ACC112 (cell line): Measurements from ENCODE around the gene PPP1R2B.
"Not testable (repeated sequence)": the region's sequence is repeated elsewhere in the genome, so short reads cannot be mapped to it uniquely, and the experiment has no call there.

Source experiments
- H2AFZ ChIP-seq: fragments of 200-600 bp; sonication (generic); one replicate; pipeline ENCODE4 v1.6.0; 2017; ENCODE audit warnings: antibody characterized with exemption, low read length; ENCODE audit not compliant: unreplicated experiment
- H3K27ac ChIP-seq: fragments of 200-600 bp; sonication (generic); 2 replicates; pipeline ENCODE4 v1.5.1; 2014; ENCODE audit warnings: low read depth, mild to moderate bottlenecking, antibody characterized with exemption, low read length, moderate library complexity
- H3K27me3 ChIP-seq: fragments of 200-600 bp; sonication (generic); 2 replicates; pipeline ENCODE4 v1.6.1; 2014; ENCODE audit warnings: mild to moderate bottlenecking, antibody characterized with exemption, low read length, moderate library complexity, mixed read lengths; ENCODE audit not compliant: insufficient read depth
- H3K36me3 ChIP-seq: fragments of 200-600 bp; sonication (generic); 2 replicates; pipeline ENCODE4 v1.6.1; 2016; ENCODE audit warnings: mild to moderate bottlenecking, antibody characterized with exemption, low read length, moderate library complexity, mixed read lengths; ENCODE audit not compliant: insufficient read depth
- H3K4me1 ChIP-seq: fragments of 200-600 bp; sonication (generic); one replicate; pipeline ENCODE4 v1.6.1; 2016; ENCODE audit warnings: low read length, mixed read lengths; ENCODE audit not compliant: insufficient read depth, unreplicated experiment, control insufficient read depth
- H3K4me3 ChIP-seq: fragments of 200-600 bp; sonication (generic); 2 replicates; pipeline ENCODE4 v1.5.1; 2014; ENCODE audit warnings: mild to moderate bottlenecking, low read depth, low read length
- H3K79me2 ChIP-seq: fragments of 200-600 bp; sonication (generic); one replicate; pipeline ENCODE4 v1.6.0; 2016; ENCODE audit warnings: low read length; ENCODE audit not compliant: control insufficient read depth, unreplicated experiment, insufficient read depth

Gene PPP1R2B

DNA sequence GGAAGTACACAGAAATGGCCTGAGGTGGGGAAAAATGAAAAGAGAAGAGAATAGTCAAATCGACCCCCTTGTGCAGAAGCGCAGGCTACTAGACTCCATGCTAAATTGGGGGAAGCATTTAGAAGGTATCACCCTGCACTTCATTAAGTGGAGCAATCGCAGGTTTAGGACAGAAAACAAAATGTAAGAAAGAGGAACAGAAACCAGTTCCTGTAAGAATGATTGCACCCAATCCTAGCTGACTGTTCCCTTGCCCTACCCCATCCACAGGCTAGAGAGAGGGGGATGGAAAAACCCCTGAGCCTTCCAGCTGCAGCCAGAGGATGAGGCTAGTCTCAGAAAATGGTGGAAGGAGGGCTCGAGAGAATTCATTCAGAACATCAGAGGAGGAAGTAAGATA is 23.9 kb upstream of the PPP1R2B start:
- Histone ChIP-seq H3K36me3 (no peaks in the 10 kb centered on the region), H3K27me3 (no peaks in the 10 kb centered on the region), H3K4me1 (no peaks in the 10 kb centered on the region), H3K79me2 (no peaks in the 10 kb centered on the region), H3K4me3 (no peak overlapping the region), H3K27ac (no peak overlapping the region), H2AFZ (no peak overlapping the region)

DNA sequence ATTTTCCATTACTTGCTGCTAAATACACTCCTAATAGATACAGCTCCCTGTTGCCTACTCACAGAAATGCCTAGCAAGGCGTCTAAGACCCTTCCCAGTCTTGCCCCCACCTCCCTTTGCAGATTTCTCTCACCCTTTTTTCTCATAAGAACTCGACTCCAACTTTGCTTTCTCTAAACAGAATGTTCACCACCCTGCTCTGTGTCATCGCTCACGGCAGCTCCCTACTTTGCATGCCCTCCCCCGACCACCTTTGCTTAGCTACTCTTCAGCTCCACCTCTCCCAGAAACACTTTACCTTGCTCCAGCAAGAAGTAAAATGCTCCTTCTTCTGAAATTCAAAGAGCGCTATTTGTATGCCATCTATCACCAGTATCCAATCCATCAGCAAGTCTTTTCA is 15.2 kb upstream of the PPP1R2B start:
- Histone ChIP-seq H2AFZ (no peak overlapping the region), H3K27ac (no peak overlapping the region), H3K36me3 (no peaks in the 10 kb centered on the region), H3K27me3 (no peaks in the 10 kb centered on the region), H3K4me1 (no peaks in the 10 kb centered on the region), H3K4me3 (no peak overlapping the region), H3K79me2 (no peaks in the 10 kb centered on the region)

DNA sequence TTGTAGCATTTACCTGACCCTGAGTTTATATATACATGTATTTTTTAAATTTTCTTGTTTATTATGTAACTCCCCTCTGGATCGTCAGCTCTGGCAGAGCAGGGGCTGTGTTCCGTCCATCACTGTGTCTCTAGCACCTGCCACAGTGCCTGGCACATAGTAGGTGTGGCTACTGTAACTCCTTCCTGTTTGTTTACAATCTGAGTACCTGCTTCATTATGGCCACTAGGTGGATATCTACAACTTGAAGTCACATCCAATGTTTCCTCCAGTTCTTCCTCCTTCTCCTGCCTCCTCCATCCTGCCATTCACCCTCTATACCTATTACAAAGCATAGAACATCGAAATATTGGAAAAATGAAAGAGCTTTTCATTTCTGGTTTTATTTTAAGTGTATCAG is 14.2 kb upstream of the PPP1R2B start:
- H3K4me3 ChIP-seq = no peak overlapping the region
- no peaks in the 10 kb centered on the region for H3K79me2 ChIP-seq
- H3K27ac ChIP-seq = no peak overlapping the region
- no peaks in the 10 kb centered on the region for H3K27me3 ChIP-seq
- no peaks in the 10 kb centered on the region for H3K4me1 ChIP-seq
- H2AFZ ChIP-seq = no peak overlapping the region
- no peaks in the 10 kb centered on the region for H3K36me3 ChIP-seq

DNA sequence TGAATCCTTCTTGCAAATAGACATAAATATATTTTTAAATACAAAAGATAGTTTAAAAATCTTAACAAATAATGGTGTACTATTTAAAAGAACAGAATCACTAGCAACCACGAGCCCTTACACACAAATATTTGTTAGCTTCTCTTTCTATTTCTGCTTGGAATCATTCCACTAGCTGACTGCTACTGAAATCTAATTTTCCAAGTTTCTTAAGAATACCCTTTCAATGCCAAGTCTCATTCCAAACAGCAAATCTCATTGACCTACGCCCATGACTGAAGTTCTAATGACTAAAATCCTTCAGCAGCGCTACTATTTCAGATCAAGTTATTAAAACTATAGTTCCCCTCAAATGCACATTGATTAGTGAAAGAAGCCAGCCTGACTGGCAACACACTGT is 13.2 kb upstream of the PPP1R2B start:
- no peak overlapping the region for H3K27ac ChIP-seq
- no peak overlapping the region for H2AFZ ChIP-seq
- H3K4me3 ChIP-seq = no peak overlapping the region

DNA sequence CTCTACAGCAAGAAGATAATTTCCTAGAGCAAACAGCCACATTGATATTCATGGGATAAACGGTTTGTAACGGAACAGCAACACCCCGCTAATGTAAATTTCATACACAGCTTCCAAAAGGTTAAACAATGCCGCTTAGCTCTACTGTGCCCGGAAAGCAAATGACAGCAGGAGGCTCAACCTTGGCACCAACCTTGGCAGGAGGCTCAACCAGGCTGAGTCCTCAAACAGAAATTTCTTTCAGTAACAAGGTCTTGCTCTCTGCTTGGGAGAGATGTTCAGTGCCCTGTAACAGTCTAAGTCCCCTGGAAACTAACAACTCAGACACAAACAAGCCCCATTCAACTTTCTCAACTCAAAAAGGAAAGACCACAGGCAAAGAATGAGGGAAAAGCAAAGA is 11.1 kb upstream of the PPP1R2B start:
- Histone ChIP-seq H3K36me3 (no peaks in the 10 kb centered on the region), H2AFZ (no peak overlapping the region), H3K27ac (no peak overlapping the region), H3K79me2 (no peaks in the 10 kb centered on the region), H3K4me3 (no peak overlapping the region), H3K27me3 (no peaks in the 10 kb centered on the region), H3K4me1 (no peaks in the 10 kb centered on the region)

More for the DNA sequence above, 13.2 kb upstream of the PPP1R2B start:
- Histone ChIP-seq H3K4me1 (no peaks in the 10 kb centered on the region), H3K79me2 (no peaks in the 10 kb centered on the region), H3K36me3 (no peaks in the 10 kb centered on the region), H3K27me3 (no peaks in the 10 kb centered on the region)

DNA sequence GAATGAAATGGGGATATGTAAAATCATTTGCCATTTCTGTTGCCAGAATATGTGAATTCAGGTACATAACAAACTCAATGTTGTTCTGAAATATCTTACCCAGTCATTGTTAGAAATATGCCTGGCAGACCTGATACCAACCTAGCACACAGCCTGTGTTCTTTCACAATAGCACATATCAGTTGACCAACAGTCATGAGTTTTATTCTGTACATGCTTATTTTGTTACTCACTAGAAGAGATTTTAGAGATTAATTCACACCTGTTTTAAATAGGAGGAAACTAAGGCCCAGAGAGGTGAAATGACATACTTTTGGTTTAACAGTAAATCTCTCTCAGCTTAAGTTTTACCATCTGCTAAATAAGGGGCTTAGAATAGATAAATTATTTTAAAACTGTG is 8.4 kb upstream of the PPP1R2B start:
- no peaks in the 10 kb centered on the region for H3K36me3 ChIP-seq
- no peaks in the 10 kb centered on the region for H3K27me3 ChIP-seq
- H3K27ac ChIP-seq = no peak overlapping the region
- H3K79me2 ChIP-seq = no peaks in the 10 kb centered on the region
- H3K4me3 ChIP-seq = no peak overlapping the region
- H3K4me1 ChIP-seq = no peaks in the 10 kb centered on the region
- H2AFZ ChIP-seq = no peak overlapping the region

DNA sequence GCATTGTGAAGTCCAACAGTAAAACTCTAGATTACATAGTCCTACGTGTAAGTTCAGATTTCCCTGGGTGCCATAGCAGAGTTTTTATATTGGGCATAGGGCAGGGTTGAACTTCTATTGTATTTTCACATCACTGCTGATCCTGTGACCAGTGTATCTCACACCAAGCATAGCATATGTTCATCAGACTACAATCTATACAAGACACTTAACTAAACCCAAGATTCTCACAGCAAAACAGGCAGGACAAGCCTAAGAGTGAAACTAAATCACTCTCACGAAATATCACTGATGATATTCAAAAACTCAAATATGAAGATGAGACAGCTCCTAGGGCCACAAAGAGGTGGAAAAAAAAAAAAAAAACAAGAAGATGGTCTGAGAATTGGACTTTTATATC is 3.2 kb upstream of the PPP1R2B start:
- H3K27ac ChIP-seq = no peak overlapping the region
- no peaks in the 10 kb centered on the region for H3K79me2 ChIP-seq
- no peaks in the 10 kb centered on the region for H3K4me1 ChIP-seq
- no peak overlapping the region for H3K4me3 ChIP-seq
- H3K36me3 ChIP-seq = no peaks in the 10 kb centered on the region
- H3K27me3 ChIP-seq = no peaks in the 10 kb centered on the region
- no peak overlapping the region for H2AFZ ChIP-seq

DNA sequence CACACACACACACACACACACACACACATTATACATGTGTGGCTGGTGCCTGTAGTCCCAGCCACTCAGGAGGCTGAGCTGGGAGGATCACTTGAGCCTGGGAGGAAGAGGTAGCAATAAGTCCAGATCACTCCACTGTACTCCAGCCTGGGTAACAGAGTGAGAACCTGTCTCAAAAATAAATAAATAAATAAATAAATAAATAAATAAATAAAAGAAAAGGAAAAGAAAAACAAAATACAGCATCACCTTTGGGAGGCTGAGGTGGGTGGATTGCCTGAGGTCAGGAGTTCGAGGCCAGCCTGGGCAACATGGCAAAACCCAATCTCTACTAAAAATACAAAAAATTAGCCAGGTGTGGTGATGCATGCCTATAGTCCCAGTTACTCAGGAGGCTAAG is 1.6 kb upstream of the PPP1R2B start:
- not testable (repeated sequence) for H3K4me1 ChIP-seq, H2AFZ ChIP-seq, H3K4me3 ChIP-seq, H3K27me3 ChIP-seq, H3K27ac ChIP-seq, H3K36me3 ChIP-seq, H3K79me2 ChIP-seq

DNA sequence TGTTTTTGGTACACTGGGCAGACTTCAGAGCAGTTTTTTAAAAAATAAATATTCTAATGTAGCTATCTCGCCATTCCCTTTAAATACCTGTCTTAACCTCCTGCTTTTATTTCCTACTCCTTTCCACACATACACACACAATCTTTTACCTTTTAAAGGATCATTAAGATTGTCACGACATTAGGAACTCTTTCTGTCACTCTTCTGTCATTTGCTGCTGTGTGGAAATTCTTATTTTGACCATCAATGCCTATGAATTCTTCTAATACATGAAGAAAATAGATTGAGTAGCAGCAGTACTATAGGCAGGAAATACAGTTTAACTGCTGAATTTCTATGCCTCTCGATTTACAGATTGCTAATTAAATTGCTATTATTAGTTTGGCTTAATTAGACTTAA is 1.8 kb downstream of the PPP1R2B start:
- H2AFZ ChIP-seq = no peak overlapping the region
- H3K36me3 ChIP-seq = no peaks in the 10 kb centered on the region
- no peak overlapping the region for H3K4me3 ChIP-seq
- H3K4me1 ChIP-seq = no peaks in the 10 kb centered on the region
- H3K27ac ChIP-seq = no peak overlapping the region
- H3K79me2 ChIP-seq = no peaks in the 10 kb centered on the region
- no peaks in the 10 kb centered on the region for H3K27me3 ChIP-seq

DNA sequence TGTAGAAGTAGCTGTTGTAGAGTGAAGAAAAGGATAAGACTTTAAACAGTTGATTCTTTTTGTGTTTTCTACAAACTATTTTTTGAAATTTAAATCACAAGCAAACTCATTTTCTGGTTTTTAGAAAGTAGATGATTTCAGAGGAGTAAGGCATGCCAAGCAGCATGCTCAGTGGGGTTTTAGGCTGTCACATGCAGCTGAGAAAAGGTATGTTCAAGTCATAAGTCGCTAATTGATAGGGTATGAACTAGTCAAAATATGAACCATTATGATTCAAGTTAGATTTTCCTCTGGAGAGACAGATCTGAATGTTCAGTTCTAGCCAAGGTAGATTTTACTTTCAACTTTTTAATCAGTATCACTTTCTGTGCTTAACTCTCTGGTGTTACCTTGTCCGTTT is 3.0 kb downstream of the PPP1R2B start:
- not testable (repeated sequence) for H3K27ac ChIP-seq, H3K36me3 ChIP-seq, H3K79me2 ChIP-seq, H3K4me1 ChIP-seq, H3K4me3 ChIP-seq, H3K27me3 ChIP-seq, H2AFZ ChIP-seq

DNA sequence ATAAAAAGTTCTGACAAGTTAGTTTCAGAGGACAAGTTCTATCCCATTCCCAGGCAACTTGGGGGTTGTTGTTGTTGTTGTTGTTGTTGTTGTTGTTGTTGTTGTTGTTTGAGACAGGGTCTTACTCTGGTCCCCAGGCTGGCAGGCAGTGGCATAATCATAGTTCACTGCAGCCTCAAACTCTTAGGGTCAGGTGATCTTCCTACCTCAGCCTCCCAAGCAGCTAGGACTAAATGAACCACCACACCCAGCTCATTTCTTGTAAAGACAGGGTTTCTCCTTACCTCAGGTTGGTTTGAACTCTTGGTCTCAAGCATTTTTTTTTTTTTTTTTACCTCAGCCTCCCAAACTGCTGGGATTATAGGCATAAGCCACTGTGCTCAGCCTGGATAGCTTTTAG is 15.3 kb downstream of the PPP1R2B start:
- no peak overlapping the region for H3K4me3 ChIP-seq
- no peak overlapping the region for H3K27ac ChIP-seq
- no peaks in the 10 kb centered on the region for H3K79me2 ChIP-seq
- H2AFZ ChIP-seq = no peak overlapping the region
- H3K4me1 ChIP-seq = no peaks in the 10 kb centered on the region
- no peaks in the 10 kb centered on the region for H3K27me3 ChIP-seq
- H3K36me3 ChIP-seq = no peaks in the 10 kb centered on the region

DNA sequence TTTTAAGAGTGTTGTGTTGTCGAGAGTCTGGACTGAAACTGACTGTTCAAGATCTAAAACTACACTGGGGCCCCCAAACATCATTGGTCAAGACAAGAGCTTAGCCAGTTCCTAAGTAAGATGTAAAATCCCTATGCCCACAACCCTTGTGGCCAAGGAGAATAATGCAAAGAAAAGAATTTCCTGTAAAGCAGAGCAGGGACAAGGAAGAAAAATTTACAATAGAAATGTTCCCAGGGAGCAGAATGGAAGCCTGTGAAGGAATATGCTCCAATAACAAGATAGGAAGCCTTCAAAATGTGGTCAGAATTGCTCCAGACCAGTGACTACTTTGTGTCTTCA is 20.4 kb downstream of the PPP1R2B start:
- H3K27me3 ChIP-seq = no peaks in the 10 kb centered on the region
- no peaks in the 10 kb centered on the region for H3K36me3 ChIP-seq
- no peak overlapping the region for H3K4me3 ChIP-seq
- no peak overlapping the region for H2AFZ ChIP-seq
- H3K79me2 ChIP-seq = no peaks in the 10 kb centered on the region
- H3K4me1 ChIP-seq = no peaks in the 10 kb centered on the region
- no peak overlapping the region for H3K27ac ChIP-seq
